Heart right ventricle (tissue), 16 donors: Measurements from ENCODE around the gene EPHX1. TPM values are rescaled to one million over a fixed set of nuclear protein-coding genes. Genes with fewer than 3 reads are reported as not detected.
A peak's percentile ranks its signal among the peaks of the same experiment; 100 is the strongest.

Source experiments
- ATAC-seq, 8 donors: fragments of 200-7000 bp; cut with Tn5 transposase; one replicate each; pipeline ENCODE4 v1.9.1; 2020; ENCODE audit warnings: mild to moderate bottlenecking in 8 of 8, moderate library complexity in 8 of 8, moderate number of reproducible peaks in 1 of 8
- DNase-seq, 2 donors: peaks; one replicate each; pipeline ENCODE4 v3.0.0-alpha.2; 2020
- H3K27ac ChIP-seq, 10 donors: fragments of 200-600 bp; sonication (generic) in 2 of 10; one replicate each; pipeline versions ENCODE4 v1.5.0 to v1.8.0; 2020 to 2022; ENCODE audit warnings: mild to moderate bottlenecking in 3 of 10
- H3K27me3 ChIP-seq, 7 donors: fragments of 200-600 bp; one replicate each; pipeline ENCODE4 v1.8.0; 2021 to 2022; ENCODE audit warnings: mild to moderate bottlenecking in 2 of 7
- H3K36me3 ChIP-seq, 9 donors: fragments of 200-600 bp; sonication (generic) in 1 of 9; one replicate each; pipeline versions ENCODE4 v1.5.0 to v1.8.0; 2020 to 2022; ENCODE audit warnings: mild to moderate bottlenecking in 2 of 9
- H3K4me1 ChIP-seq, 9 donors: fragments of 200-600 bp; sonication (generic) in 1 of 9; one replicate each; pipeline versions ENCODE4 v1.5.0 to v1.8.0; 2020 to 2022; ENCODE audit warnings: mild to moderate bottlenecking in 4 of 9
- H3K4me3 ChIP-seq, 10 donors: fragments of 200-600 bp; sonication (generic) in 2 of 10; one replicate each; pipeline versions ENCODE4 v1.5.0 to v1.8.0; 2020 to 2022; ENCODE audit warnings: mild to moderate bottlenecking in 7 of 10, moderate library complexity in 2 of 10
- H3K9me3 ChIP-seq, 11 donors: fragments of 200-600 bp in 10 of 11; sonication (generic) in 2 of 11; one replicate each; pipeline versions ENCODE4 v1.5.0 to v1.8.0; 2013 to 2022; ENCODE audit warnings: mild to moderate bottlenecking in 2 of 11, control low read depth in 1 of 11, moderate library complexity in 1 of 11
- WGBS, 2 donors: extraction: QIAGEN DNeasy Blood & Tissue Kit; methylation state at CpG; one replicate each; pipeline ENCODE4 v1.1.7; 2013; ENCODE audit warnings: inconsistent platforms in 1 of 2; 5-methylcytosine and 5-hydroxymethylcytosine counted together
- intact Hi-C, 10 donors: fragments of 100-400 bp; cut with DNase I; formaldehyde crosslinking; loops; one replicate each; pipeline versions ENCODE4 v1.11.1 to v1.14.2; 2022
- polyA plus RNA-seq, 2 donors: library from polyadenylated mRNA; stranded (reverse); fragments of 200-250 nt; gene quantifications; one replicate each; pipeline ENCODE4 v1.2.3, GENCODE V29; 2013
- total RNA-seq, 10 donors: library from RNA; stranded (reverse); fragmentation: NEBNext Ultra II Directional in 3 of 10; extraction: Animal tissue kit (Norgen Biotek cat#: 25700) in 3 of 10; gene quantifications; one replicate each; pipeline versions ENCODE4 v1.2.1 to v1.2.4, GENCODE V29; 2021 to 2023
- TF ChIP-seq, protein P1 (sequence below), 9 donors: fragments of 200-600 bp; sonication (generic) in 2 of 9; IDR thresholded peaks; one replicate each; pipeline versions ENCODE4 v1.5.0 to v1.8.0; 2021 to 2022; ENCODE audit warnings: antibody characterized with exemption in 9 of 9, mild to moderate bottlenecking in 5 of 9, moderate library complexity in 1 of 9
- donor health status: Arrhythmogenic right ventricular cardiomyopathy.
- donor health status: ischemic (EF 13 %, LVEDD 7.1; RV severe dilation, severe dysfunction).
- donor health status: healthy with polysubstance abuse.
- donor health status: DM: no; HTN: yes; CAD: no.
- donor health status: DM: no; HTN: no; CAD: no.
- donor health status: ischemic (EF 25% LVEDD 6.9; RV normal size, moderate dysfunction).
- donor health status: ischemic (EF 25% LVEDD 5.7; RV mildly dilated, moderate dysfunction).
- donor health status: healthy.
- donor health status: DM: yes; HTN: yes; CAD: no.
- donor health status: Ischemic cardiomyopathy.
- donor health status: ischemic (EF 35%, LVEDD 5.7; RV mildly dilated, moderate dysfunction).
- donor health status: nonischemic (EF 11% LVEDD 7.7; RV severe dilation, severe dysfunction).
- donor health status: DM: yes; HTN: yes; CAD: no.
- donor health status: PGD.
- donor health status: ischemic (EF 29% LVEDD 5.4; RV normal size, mild dysfunction).
- donor health status: nonischemic (EF 23%, LVEDD 6.1; RV moderate dilation, normal function).

The EPHX1 gene
- total and polyA plus RNA-seq, 12 donors = 31.5 to 80.8 (median 43.2) TPM

DNA sequence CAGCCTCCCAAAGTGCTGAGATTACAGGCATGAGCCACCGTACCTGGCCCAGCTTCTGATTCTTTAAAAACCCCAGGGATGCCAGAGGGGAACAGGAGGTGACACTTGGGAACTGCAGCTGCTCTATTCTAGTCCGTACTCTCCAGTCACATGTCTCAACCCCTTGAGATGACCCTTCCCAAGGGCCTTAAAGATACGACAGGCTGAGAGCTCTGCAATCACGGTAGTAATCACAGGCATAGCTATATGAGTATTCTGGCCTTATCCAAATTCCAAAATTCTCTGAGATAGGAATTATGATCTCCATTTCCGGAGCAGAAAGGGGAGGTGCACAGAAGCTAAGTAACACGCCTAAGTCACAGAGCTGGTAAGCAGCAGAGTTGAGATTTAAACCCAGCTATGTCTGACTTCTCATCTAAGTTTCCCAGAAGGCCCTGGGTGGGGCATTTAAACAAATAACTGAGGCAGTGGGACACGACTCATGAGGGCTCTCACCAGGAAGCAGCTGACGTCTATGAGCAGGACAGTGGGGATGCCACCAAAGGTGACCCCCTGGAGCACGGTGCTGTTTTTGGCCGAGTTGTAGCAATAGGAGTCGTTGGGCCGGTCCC, 67.1 kb downstream of the EPHX1 start:
- H3K4me3 ChIP-seq = no peak overlapping the region
- no peak for ATAC-seq

DNA sequence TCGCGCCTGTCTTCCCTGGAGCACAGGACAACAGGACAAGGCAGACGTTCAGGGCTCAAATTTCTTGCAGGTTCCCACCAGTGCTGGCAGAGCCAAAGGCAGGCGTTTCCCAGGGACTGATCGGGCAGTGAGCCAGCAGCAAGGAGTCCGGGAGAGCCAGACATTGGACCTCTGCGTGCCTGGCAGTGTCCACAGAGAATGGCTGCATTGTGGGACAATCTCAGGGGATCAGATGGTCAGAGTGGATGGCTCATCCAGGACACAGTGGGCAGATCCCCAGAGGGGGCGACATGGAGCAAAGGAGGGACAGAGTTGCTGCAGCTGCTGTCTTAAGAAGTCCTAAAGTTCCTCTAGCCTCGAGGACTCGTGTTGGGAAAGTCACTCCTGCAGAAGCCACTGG, 67.7 kb downstream of the EPHX1 start:
- no peaks in the 10 kb centered on the region for H3K9me3 ChIP-seq
- ATAC-seq = peak in 6 of 8 donors; percentile 1 to 18 (median 12)
- TF ChIP-seq, protein P1, sequence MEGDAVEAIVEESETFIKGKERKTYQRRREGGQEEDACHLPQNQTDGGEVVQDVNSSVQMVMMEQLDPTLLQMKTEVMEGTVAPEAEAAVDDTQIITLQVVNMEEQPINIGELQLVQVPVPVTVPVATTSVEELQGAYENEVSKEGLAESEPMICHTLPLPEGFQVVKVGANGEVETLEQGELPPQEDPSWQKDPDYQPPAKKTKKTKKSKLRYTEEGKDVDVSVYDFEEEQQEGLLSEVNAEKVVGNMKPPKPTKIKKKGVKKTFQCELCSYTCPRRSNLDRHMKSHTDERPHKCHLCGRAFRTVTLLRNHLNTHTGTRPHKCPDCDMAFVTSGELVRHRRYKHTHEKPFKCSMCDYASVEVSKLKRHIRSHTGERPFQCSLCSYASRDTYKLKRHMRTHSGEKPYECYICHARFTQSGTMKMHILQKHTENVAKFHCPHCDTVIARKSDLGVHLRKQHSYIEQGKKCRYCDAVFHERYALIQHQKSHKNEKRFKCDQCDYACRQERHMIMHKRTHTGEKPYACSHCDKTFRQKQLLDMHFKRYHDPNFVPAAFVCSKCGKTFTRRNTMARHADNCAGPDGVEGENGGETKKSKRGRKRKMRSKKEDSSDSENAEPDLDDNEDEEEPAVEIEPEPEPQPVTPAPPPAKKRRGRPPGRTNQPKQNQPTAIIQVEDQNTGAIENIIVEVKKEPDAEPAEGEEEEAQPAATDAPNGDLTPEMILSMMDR (IDR thresholded peaks at IDR 0.05) = peak in 8 of 9 donors; percentile 18 to 63 (median 49)
- peak overlapping the region in 9 of 10 donors; percentile 17 to 95 (median 47) for H3K27ac ChIP-seq
- no peaks in the 10 kb centered on the region for H3K27me3 ChIP-seq
- intact Hi-C loops = loop anchor here in 3 of 10 donors (1.0 to 10.0 kb wide), 3 partner anchors 35 to 97 kb away; no protein-coding TSS in a partner anchor
- peak overlapping the region in 1 of 10 donors; percentile 1 for H3K4me3 ChIP-seq
- WGBS, 2 donors = 29 to 30% methylated on average over 10 of the region's 10 CpGs
- H3K4me1 ChIP-seq = peaks cover 30 to 56% (median 51%) of the 10 kb centered on the region in 9 donors
- H3K36me3 ChIP-seq = peaks cover 0 to 57% (median 13%) of the 10 kb centered on the region in 9 donors
- DNase-seq = peak; percentile 52 to 62

More for the DNA sequence above, 67.1 kb downstream of the EPHX1 start:
- H3K36me3 ChIP-seq = peaks cover 0 to 62% (median 14%) of the 10 kb centered on the region in 9 donors
- peaks cover 30 to 56% (median 50%) of the 10 kb centered on the region in 9 donors for H3K4me1 ChIP-seq
- peak overlapping the region in 7 of 10 donors; percentile 17 to 95 (median 48) for H3K27ac ChIP-seq
- 62 to 66% methylated on average over 12 of the region's 12 CpGs for WGBS, 2 donors
- H3K27me3 ChIP-seq = no peaks in the 10 kb centered on the region
- H3K9me3 ChIP-seq = no peaks in the 10 kb centered on the region
- intact Hi-C loops = loop anchor here in 3 of 10 donors (1.0 to 10.0 kb wide), 3 partner anchors 35 to 98 kb away; no protein-coding TSS in a partner anchor
- no peak for DNase-seq
- TF ChIP-seq, protein P1 (IDR thresholded peaks at IDR 0.05) = no peak

DNA sequence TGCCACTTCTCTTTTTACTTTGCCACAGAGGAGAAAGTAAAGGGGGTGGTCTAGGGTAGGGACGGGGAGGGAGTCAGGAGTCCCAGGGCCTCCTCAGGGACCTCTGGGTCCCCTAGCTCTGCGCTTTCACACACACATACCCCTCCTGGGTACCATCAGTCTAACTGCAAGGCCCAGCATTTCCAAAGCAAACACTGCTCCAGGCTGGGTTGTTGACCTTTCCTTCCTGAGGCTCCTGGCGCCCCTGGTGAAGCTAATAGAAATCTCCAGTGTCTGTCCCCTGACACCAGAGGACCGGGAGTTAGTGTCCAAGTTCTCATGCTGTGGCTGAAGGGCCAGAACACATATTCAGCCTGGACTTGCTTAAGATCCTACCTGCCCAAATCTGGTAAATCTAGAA, 68.4 kb downstream of the EPHX1 start:
- Histone ChIP-seq H3K9me3 (no peaks in the 10 kb centered on the region), H3K4me3 (no peak overlapping the region), H3K27me3 (no peaks in the 10 kb centered on the region), H3K4me1 (peaks cover 30 to 61% (median 58%) of the 10 kb centered on the region in 9 donors), H3K36me3 (peaks cover 0 to 50% (median 12%) of the 10 kb centered on the region in 9 donors), H3K27ac (peak overlapping the region in 8 of 10 donors; percentile 17 to 95 (median 47))
- ATAC-seq (no peak), DNase-seq (no peak)
- TF ChIP-seq, protein P1 (IDR thresholded peaks at IDR 0.05) = no peak
- WGBS, 2 donors = 68% methylated on average over 4 of the region's 4 CpGs
- intact Hi-C loops = loop anchor here in 2 of 10 donors (5.0 to 10.0 kb wide), 2 partner anchors 34 to 97 kb away; no protein-coding TSS in a partner anchor

DNA sequence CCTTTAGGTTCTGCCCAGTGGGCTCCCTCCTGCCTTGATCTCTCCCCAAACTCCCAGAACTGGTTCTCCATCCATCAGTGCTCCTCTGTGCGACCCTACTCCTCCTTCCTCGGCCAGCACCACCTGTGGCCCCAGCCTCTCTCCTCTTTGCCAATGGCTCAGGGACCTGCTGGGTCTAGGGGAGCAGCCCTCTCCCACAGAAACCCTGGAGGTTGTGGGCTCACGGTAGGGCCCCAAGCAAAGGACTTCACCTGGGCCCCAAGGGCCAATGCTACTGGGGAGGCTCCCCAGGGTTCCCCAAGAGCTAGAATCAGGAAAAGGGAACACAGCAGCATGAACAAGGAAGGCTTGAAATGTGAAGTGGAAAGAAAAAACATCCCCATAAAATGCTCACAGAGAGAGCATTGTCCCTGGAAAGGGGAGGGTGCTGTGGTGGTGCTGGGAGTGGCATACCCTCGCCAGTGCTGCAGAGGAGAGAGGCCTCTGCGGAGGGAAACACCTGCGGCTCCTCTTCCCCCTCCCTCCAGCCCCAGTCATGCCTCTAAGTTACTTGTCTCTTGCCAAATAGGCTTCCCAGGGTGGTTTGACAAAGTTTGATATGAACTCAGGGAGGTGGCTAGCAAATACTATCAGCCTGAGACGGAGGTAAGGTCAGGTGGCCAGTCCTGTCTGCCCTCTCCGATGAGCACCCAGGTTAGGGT, 69.7 kb downstream of the EPHX1 start:
- H3K27ac ChIP-seq = peak overlapping the region in 6 of 10 donors; percentile 22 to 96 (median 94)
- no peak for ATAC-seq
- DNase-seq = no peak
- peaks cover 0 to 36% (median 0%) of the 10 kb centered on the region in 9 donors for H3K36me3 ChIP-seq
- H3K27me3 ChIP-seq = no peaks in the 10 kb centered on the region
- H3K4me1 ChIP-seq = peaks cover 30 to 65% (median 61%) of the 10 kb centered on the region in 9 donors
- WGBS, 2 donors = 76 to 80% methylated on average over 8 of the region's 8 CpGs
- intact Hi-C loops = loop anchor here in 4 of 10 donors (2.0 to 10.0 kb wide), 5 partner anchors 33 to 95 kb away; partner anchors contain the start of gene EPHX1 (in 3 of the 4)
- H3K9me3 ChIP-seq = no peaks in the 10 kb centered on the region
- peak overlapping the region in 1 of 10 donors; percentile 99 for H3K4me3 ChIP-seq
- TF ChIP-seq, protein P1 (IDR thresholded peaks at IDR 0.05) = no peak
